ENCODE data around the gene PET100.
A peak's percentile ranks its signal among the peaks of the same experiment; 100 is the strongest.

The PET100 gene

DNA sequence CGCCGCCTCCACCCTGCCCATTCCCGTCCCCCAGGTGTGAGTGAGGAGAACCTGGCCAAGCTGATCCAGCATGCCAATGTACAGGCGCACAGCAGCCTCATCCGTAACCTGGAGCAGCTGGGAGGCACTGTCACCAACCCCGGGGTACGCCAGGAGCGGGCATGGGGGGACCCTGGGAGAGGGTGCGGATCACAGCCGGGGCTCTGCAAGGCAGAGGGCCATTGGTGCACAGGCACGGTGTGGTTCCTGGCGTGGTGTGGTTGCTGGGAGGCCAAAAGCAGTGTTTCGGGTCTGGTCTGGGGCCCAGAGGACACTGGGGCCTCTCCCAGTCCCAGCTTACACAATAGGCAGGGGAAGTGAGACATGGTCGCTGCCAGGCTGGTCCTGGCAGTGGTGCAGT is 15.6 kb downstream of the PET100 start:
- Histone ChIP-seq H3K4me1 (ENCODE audit: control insufficient read depth, insufficient read depth, low read length) (no peaks in the 10 kb centered on the region), H3K36me3 (ENCODE audit: control insufficient read depth in 2 of 2, insufficient read depth in 2 of 2, low read length in 2 of 2) (no peaks in the 10 kb centered on the region), H3K4me3 (ENCODE audit: low read length in 2 of 2) (no peak overlapping the region), H3K9ac (ENCODE audit: low read length in 2 of 2) (no peak overlapping the region), H3K27ac (ENCODE audit: low read length) (no peak overlapping the region), H3K9me3 (ENCODE audit: control insufficient read depth in 2 of 2, low read length in 2 of 2) (no peaks in the 10 kb centered on the region), H3K27me3 (ENCODE audit: control insufficient read depth in 1 of 2, insufficient read depth in 2 of 2, low read length in 2 of 2) (peaks cover 5 to 15% of the 10 kb centered on the region in 2 donors)

DNA sequence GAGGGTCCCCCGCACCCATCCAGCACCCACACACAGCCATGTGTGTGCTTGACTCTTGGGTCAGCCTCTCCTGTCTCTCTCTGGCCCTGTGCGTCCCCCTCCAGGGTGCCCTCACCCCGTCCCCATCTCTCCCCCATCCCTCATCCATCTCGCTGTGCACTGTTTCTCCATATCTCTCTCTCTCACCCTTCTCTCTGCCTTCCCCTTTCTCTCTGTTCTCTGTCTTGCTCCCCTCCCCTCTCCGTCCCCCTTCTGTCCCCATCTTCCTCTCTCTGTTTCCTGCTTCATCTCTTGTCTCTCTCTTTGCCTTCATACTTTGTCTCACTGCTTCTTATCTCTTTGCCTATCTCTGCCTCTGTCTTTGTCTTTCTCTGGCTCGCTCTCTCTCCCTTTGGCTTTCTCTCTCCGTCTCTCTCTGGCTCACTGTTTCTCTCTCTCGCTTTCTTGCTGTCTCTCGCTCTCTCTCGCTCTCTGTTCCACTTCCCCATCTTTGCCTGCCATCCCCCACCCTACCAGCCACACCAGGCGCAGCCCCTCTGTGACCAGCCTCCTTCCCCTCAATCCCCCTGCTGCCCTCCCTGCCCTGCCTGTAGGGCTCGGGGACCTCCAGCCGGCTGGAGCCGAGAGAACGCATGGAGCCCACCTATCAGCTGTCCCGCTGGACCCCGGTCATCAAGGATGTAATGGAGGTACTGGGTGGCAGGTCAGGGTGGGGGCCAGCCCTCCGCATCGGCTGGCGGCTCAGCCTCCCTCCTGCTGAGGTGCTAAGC is 16.2 kb downstream of the PET100 start:
- Histone ChIP-seq H3K4me1 (ENCODE audit: control insufficient read depth, insufficient read depth, low read length) (no peaks in the 10 kb centered on the region), H3K9me3 (ENCODE audit: control insufficient read depth in 2 of 2, low read length in 2 of 2) (no peaks in the 10 kb centered on the region), H3K27ac (ENCODE audit: low read length) (no peak overlapping the region), H3K4me3 (ENCODE audit: low read length in 2 of 2) (no peak overlapping the region), H3K27me3 (ENCODE audit: control insufficient read depth in 1 of 2, insufficient read depth in 2 of 2, low read length in 2 of 2) (peaks cover 10 to 18% of the 10 kb centered on the region in 2 donors), H3K9ac (ENCODE audit: low read length in 2 of 2) (no peak overlapping the region), H3K36me3 (ENCODE audit: control insufficient read depth in 2 of 2, insufficient read depth in 2 of 2, low read length in 2 of 2) (no peaks in the 10 kb centered on the region)

DNA sequence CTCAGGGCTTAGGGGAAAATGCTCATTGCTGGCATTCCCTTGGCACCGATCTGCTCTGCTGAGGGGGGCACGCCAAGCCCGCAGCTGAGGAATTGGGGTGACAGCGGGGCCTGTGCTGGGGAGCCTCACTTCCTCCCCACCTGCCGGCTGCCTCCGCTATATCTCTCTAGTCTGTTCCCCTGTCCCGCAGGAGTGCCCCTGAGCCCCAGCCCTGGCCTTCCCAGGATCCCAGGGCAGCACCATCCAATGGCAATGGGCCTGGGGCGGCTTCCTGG is 16.8 kb downstream of the PET100 start:
- H3K27me3 ChIP-seq (ENCODE audit: control insufficient read depth in 1 of 2, insufficient read depth in 2 of 2, low read length in 2 of 2), result peaks cover 11 to 18% of the 10 kb centered on the region in 2 donors
- no peak overlapping the region for H3K9ac ChIP-seq (ENCODE audit: low read length in 2 of 2)
- H3K4me3 ChIP-seq (ENCODE audit: low read length in 2 of 2), result no peak overlapping the region
- H3K36me3 ChIP-seq (ENCODE audit: control insufficient read depth in 2 of 2, insufficient read depth in 2 of 2, low read length in 2 of 2), result no peaks in the 10 kb centered on the region
- H3K27ac ChIP-seq (ENCODE audit: low read length), result no peak overlapping the region
- H3K4me1 ChIP-seq (ENCODE audit: control insufficient read depth, insufficient read depth, low read length), result no peaks in the 10 kb centered on the region
- no peaks in the 10 kb centered on the region for H3K9me3 ChIP-seq (ENCODE audit: control insufficient read depth in 2 of 2, low read length in 2 of 2)

DNA sequence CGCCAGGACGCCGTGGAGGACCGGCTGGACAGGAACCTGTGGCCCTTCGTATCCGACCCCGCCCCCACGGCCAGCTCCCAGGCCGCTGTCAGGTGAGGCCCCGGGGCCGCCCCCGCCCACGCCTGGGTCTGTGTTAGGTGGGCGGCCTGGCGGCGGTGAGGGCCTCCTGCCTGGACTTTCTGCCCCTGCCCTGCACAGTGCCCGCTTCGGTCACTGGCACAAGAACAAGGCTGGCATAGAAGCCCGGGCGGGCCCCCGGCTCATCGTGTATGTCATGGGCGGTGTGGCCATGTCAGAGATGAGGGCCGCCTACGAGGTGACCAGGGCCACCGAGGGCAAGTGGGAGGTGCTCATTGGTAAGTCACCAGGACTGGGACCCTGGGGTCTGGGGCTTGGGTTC is 17.6 kb downstream of the PET100 start:
- Histone ChIP-seq H3K4me3 (ENCODE audit: low read length in 2 of 2) (no peak overlapping the region), H3K9ac (ENCODE audit: low read length in 2 of 2) (no peak overlapping the region), H3K27ac (ENCODE audit: low read length) (no peak overlapping the region), H3K9me3 (ENCODE audit: control insufficient read depth in 2 of 2, low read length in 2 of 2) (no peaks in the 10 kb centered on the region), H3K4me1 (ENCODE audit: control insufficient read depth, insufficient read depth, low read length) (no peaks in the 10 kb centered on the region), H3K36me3 (ENCODE audit: control insufficient read depth in 2 of 2, insufficient read depth in 2 of 2, low read length in 2 of 2) (no peaks in the 10 kb centered on the region), H3K27me3 (ENCODE audit: control insufficient read depth in 1 of 2, insufficient read depth in 2 of 2, low read length in 2 of 2) (peaks cover 11 to 18% of the 10 kb centered on the region in 2 donors)

DNA sequence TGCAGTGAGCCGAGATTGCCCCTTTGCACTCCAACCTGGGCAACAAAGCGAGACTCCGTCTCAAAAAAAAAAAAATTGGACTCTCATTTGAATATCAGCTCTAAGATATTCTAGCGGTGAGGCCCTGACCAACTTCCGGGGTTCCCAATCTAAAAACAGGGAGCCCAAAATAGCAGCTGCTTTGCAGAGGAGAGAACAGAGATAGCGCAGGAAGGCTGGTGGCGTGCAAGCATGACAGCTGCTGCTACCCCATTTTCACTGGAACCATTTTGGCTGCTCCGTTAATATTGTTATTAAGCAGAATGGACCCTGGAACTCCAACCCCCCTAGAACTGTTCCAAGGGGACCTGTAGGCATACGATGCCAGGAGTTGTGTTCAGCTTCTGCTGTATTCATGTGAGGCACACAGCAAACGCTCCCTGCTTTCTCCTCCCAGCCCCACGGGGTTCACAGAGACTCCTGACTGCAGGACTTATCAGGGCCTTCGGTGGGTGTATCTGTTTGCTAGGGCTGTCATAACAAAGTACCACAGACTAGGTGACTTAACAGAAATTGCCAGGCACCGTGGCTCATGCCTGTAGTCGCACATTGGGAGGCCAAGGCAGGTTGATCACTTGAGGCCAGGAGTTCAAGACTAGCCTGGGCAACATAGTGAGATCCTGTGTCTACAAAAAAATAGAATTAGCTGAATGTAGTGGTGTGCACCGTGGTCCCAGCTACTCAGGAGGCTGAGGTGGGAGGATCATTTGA is 18.8 kb downstream of the PET100 start:
- Histone ChIP-seq H3K9me3 (ENCODE audit: control insufficient read depth in 2 of 2, low read length in 2 of 2) (no peaks in the 10 kb centered on the region), H3K27me3 (ENCODE audit: control insufficient read depth in 1 of 2, insufficient read depth in 2 of 2, low read length in 2 of 2) (peaks cover 11 to 20% of the 10 kb centered on the region in 2 donors)

DNA sequence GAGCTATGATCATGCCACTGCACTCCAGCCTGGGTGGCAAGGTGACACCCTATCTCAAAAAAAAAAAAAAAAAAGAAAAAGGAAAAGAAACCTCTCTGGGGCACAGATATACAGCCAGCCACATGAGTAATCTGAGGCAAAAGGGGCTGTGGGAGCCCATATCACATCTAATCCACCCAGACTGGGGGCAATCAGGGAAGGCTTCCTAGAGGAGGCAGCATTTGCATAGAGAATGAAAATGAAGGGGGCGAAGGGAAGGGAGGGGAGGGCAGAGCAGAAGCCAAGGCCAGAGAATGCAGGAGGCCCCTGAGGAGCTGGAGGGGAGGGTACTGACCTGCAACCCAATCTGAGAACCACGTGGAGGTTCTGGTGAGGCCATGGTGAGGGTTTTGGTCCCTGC is 20.6 kb downstream of the PET100 start:
- Histone ChIP-seq H3K9me3 (ENCODE audit: control insufficient read depth in 2 of 2, low read length in 2 of 2) (no peaks in the 10 kb centered on the region), H3K36me3 (ENCODE audit: control insufficient read depth in 2 of 2, insufficient read depth in 2 of 2, low read length in 2 of 2) (no peaks in the 10 kb centered on the region), H3K9ac (ENCODE audit: low read length in 2 of 2) (no peak overlapping the region), H3K27me3 (ENCODE audit: control insufficient read depth in 1 of 2, insufficient read depth in 2 of 2, low read length in 2 of 2) (peaks cover 11 to 17% of the 10 kb centered on the region in 2 donors), H3K4me3 (ENCODE audit: low read length in 2 of 2) (no peak overlapping the region), H3K27ac (ENCODE audit: low read length) (no peak overlapping the region), H3K4me1 (ENCODE audit: control insufficient read depth, insufficient read depth, low read length) (no peaks in the 10 kb centered on the region)

More for the DNA sequence above, 18.8 kb downstream of the PET100 start:
- Histone ChIP-seq H3K36me3 (ENCODE audit: control insufficient read depth in 2 of 2, insufficient read depth in 2 of 2, low read length in 2 of 2) (no peaks in the 10 kb centered on the region), H3K9ac (ENCODE audit: low read length in 2 of 2) (no peak overlapping the region), H3K4me1 (ENCODE audit: control insufficient read depth, insufficient read depth, low read length) (no peaks in the 10 kb centered on the region), H3K4me3 (ENCODE audit: low read length in 2 of 2) (no peak overlapping the region), H3K27ac (ENCODE audit: low read length) (no peak overlapping the region)

DNA sequence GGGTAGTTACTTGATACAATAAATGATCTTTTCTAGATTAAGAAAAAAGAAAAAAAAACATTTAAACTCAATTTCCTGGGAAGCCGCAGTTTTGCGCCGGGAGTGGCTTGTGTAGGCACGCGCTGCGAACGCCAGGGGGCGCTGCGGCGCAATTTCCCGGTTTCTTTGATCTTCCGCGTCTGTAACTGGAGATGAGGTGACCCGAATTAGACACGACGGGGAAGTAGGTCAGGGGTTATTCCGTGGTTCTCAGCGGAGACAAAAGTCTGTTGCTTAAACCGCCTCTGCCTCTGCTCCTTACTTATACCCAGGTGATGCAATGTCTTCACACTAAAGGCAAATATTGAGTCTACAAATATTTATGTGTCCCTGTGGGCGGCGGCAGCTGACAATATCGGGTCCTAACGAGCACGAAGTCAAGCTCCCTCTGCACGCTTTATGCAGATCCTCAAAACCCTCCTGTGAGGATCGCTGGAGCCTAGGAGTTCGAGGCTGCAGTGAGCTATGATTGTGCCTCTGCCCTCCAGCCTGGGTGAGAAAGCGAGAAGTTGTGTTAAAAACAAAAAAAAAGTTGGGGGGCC is 22.6 kb downstream of the PET100 start:
- H3K36me3 ChIP-seq (ENCODE audit: control insufficient read depth in 2 of 2, insufficient read depth in 2 of 2, low read length in 2 of 2), result no peaks in the 10 kb centered on the region
- no peak overlapping the region for H3K27ac ChIP-seq (ENCODE audit: low read length)
- H3K4me1 ChIP-seq (ENCODE audit: control insufficient read depth, insufficient read depth, low read length), result no peaks in the 10 kb centered on the region
- no peaks in the 10 kb centered on the region for H3K9me3 ChIP-seq (ENCODE audit: control insufficient read depth in 2 of 2, low read length in 2 of 2)
- no peak overlapping the region for H3K9ac ChIP-seq (ENCODE audit: low read length in 2 of 2)
- H3K4me3 ChIP-seq (ENCODE audit: low read length in 2 of 2), result peak overlapping the region; percentile 54 to 58
- H3K27me3 ChIP-seq (ENCODE audit: control insufficient read depth in 1 of 2, insufficient read depth in 2 of 2, low read length in 2 of 2), result peaks cover 6 to 11% of the 10 kb centered on the region in 2 donors

DNA sequence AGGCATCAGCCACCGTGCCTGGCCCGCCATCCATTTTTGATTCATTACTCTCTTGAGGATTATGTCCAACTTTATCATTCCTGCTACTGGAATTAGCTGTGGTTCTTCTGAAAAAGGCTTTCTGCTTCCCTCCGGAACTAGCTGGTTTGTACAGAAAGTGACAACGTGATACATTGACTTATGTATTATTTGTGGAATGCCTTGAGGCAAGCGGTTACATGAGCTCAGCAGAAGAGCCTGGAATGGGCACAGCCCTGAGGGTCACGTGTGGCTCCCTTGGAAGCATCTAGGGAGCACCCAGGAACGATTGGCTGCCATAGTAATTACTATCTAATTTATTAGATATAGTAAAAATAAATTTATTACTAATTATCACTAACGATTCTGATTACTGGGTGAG is 24.8 kb downstream of the PET100 start:
- Histone ChIP-seq H3K27ac (ENCODE audit: low read length) (no peak overlapping the region), H3K36me3 (ENCODE audit: control insufficient read depth in 2 of 2, insufficient read depth in 2 of 2, low read length in 2 of 2) (no peaks in the 10 kb centered on the region), H3K9me3 (ENCODE audit: control insufficient read depth in 2 of 2, low read length in 2 of 2) (no peaks in the 10 kb centered on the region), H3K27me3 (ENCODE audit: control insufficient read depth in 1 of 2, insufficient read depth in 2 of 2, low read length in 2 of 2) (peaks cover 6 to 7% of the 10 kb centered on the region in 2 donors), H3K4me3 (ENCODE audit: low read length in 2 of 2) (no peak overlapping the region), H3K9ac (ENCODE audit: low read length in 2 of 2) (no peak overlapping the region), H3K4me1 (ENCODE audit: control insufficient read depth, insufficient read depth, low read length) (no peaks in the 10 kb centered on the region)

DNA sequence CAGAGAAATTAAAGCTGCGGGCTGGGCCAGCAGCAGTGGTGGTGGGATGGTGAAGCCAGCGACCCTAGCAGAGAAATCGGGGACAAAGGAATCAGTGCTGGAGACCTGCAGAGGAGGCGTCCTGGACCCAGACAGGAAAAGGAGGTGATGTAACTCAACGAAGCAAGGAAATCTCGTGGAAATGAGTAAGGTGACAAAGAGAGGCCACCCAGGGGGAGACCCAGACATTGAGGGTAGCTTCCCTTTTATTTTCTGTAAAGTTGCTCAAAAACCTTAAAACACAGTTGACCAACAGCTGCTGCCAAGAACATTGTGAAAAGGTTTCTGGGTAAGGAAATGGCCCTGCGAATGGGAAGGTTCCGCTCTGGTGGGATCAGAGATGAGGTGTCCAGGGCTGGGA is 26.0 kb downstream of the PET100 start:
- Histone ChIP-seq H3K27ac (ENCODE audit: low read length) (no peak overlapping the region), H3K9me3 (ENCODE audit: control insufficient read depth in 2 of 2, low read length in 2 of 2) (no peaks in the 10 kb centered on the region), H3K4me1 (ENCODE audit: control insufficient read depth, insufficient read depth, low read length) (no peaks in the 10 kb centered on the region), H3K27me3 (ENCODE audit: control insufficient read depth in 1 of 2, insufficient read depth in 2 of 2, low read length in 2 of 2) (peaks cover 2 to 4% of the 10 kb centered on the region in 2 donors), H3K9ac (ENCODE audit: low read length in 2 of 2) (no peak overlapping the region), H3K4me3 (ENCODE audit: low read length in 2 of 2) (no peak overlapping the region), H3K36me3 (ENCODE audit: control insufficient read depth in 2 of 2, insufficient read depth in 2 of 2, low read length in 2 of 2) (no peaks in the 10 kb centered on the region)

DNA sequence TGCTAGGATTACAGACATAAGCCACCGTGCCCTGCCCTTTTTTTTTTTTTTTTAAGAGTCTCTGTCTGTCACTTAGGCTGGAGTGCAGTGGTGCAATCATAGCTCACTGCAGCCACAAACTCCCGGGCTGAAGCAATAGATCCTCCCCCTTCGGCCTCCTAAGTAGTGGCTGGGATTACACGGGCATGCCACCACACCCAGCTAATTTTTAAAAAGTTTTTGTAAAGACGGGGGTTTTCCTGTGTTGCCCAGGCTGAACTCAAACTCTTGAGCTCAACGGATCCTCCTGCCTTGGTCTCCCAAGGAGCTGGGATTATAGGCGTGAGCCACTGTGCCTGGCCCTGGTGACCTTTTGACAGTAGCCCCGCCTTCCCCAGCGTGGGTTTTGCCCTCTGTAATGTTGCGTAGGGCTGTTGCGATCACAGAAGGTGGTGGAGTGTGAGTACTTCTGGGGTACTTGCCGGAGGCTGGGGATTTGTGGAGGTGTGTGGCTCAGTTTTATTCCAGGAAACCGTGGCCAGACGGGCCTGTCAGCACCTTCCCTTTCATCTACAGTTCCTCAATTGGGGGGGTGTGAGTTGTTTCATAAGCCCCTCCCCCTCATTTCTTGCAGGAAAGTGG is 27.6 kb downstream of the PET100 start:
- peaks cover 0 to 1% of the 10 kb centered on the region in 2 donors for H3K27me3 ChIP-seq (ENCODE audit: control insufficient read depth in 1 of 2, insufficient read depth in 2 of 2, low read length in 2 of 2)
- no peak overlapping the region for H3K27ac ChIP-seq (ENCODE audit: low read length)
- H3K4me3 ChIP-seq (ENCODE audit: low read length in 2 of 2), result no peak overlapping the region
- H3K4me1 ChIP-seq (ENCODE audit: control insufficient read depth, insufficient read depth, low read length), result no peaks in the 10 kb centered on the region
- no peak overlapping the region for H3K9ac ChIP-seq (ENCODE audit: low read length in 2 of 2)
- H3K9me3 ChIP-seq (ENCODE audit: control insufficient read depth in 2 of 2, low read length in 2 of 2), result no peaks in the 10 kb centered on the region
- no peaks in the 10 kb centered on the region for H3K36me3 ChIP-seq (ENCODE audit: control insufficient read depth in 2 of 2, insufficient read depth in 2 of 2, low read length in 2 of 2)
